Measurements from ENCODE around the gene MPPE1.
A peak's percentile ranks its signal among the peaks of the same experiment; 100 is the strongest.
"Not testable (repeated sequence)": the region's sequence is repeated elsewhere in the genome, so short reads cannot be mapped to it uniquely, and the experiment has no call there.

The MPPE1 gene, protein sequence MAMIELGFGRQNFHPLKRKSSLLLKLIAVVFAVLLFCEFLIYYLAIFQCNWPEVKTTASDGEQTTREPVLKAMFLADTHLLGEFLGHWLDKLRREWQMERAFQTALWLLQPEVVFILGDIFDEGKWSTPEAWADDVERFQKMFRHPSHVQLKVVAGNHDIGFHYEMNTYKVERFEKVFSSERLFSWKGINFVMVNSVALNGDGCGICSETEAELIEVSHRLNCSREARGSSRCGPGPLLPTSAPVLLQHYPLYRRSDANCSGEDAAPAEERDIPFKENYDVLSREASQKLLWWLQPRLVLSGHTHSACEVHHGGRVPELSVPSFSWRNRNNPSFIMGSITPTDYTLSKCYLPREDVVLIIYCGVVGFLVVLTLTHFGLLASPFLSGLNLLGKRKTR

DNA sequence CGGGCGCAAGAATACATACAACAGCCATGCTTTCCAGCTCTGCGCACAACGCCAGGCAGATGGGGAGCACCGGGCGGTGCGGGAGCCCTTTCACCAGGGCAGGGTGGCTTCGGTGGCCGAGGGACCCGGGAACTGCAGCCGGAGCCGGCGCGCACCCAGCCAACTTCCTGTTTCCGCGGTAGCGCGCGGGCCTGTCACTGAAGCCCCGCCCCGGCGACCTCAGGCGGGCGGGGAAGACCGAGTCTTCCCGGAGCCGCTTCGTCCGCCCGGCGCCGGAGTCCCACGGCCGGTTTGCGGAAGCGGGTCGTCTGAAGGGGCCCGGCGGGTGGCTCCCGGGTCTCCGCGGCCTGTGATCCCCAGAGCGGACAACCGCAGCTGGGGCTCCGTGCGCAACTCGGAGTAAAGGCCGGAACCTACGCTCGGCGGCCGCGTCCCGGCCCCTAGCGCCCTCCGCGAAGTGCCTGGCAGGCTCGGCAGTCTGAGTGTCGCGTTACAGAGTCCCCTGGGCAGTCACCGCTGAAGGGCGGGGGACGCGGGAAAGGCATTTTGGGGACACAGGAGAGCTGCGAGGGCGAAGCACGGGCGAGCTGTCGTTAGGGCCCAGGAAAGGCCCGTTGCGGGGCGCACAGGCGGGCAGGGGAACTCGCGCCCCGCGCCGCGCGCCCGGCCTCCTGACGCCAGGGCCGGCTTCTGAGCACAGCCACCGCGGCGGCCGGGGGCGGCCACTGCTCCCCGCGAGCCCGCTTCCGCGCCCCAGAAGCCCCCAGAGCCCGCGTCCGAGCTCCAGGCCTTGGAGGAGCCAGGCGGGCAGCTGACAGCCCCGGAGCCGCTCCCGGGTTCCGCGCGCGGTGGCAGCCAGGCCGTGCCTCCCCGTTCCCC lies at the start of gene MPPE1:
Gene MPPE1 (minus strand): TSS at position 136 of the 879 bp plus-strand sequence. CDS start 11,053 bp downstream, outside the sequence.
- peak; percentile 91 for DNase-seq

DNA sequence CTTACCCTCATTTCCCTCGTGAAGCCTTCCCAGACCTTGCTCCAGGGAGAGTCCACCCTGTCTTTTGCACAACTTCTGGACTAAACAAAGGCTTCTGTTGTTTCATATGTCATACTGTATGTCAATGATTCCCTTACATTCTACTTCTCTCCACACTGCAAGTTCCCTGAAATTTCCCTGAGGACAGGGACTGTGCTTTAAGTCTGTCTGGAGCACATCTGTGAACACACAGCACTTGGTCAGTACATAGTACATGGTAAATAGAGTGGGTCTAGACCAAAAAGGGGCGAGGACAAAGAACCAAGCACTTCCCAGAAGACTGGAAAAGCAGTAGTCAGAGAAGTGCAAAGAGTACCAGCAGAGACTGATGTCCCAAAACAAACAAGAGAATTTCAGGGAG lies 49.5 kb upstream of the MPPE1 start:
- no peak for DNase-seq

DNA sequence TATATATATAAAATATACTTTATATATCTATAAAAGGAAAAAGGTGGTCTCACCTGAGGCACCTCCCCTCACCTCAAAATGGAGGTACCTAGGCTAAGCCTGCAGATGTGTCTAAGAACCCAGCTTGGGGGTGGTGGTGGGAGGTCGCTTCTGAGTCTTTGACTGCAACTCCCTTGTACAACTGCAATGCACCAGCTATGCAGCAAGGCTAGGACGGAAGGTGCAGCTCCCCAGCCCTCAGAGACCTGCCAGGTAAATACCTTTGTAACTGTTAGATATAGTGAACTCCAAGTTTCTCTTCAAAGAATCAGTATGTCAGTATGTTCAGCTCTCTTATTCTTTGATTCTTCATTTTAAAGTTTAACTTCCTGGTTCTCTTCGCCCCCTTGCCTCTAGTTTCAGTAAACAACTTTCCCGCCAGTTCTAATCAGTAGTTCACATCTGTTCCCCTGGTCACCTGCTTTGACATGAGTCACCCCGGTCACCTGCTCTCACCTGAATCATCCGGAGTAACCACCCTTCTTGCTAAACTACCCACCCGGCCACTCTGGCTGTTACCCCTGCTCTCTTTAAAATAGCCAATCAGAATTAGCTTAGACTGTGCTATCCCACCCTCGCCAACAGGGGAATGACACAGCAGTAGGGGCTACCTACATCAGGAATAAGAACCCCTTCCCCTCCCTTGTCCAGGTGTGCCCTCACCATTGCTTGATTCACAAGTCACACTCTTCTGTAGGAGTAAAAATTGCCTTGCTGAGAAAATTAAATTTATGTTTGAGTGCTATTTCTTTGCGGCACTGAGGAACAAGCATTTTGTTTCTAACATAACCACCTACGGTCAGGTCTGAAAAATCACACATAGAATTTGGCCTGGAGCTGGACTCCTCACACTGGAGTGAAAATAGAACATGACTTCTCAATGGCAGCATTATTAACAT lies 48.5 kb upstream of the MPPE1 start:
- DNase-seq = no peak

DNA sequence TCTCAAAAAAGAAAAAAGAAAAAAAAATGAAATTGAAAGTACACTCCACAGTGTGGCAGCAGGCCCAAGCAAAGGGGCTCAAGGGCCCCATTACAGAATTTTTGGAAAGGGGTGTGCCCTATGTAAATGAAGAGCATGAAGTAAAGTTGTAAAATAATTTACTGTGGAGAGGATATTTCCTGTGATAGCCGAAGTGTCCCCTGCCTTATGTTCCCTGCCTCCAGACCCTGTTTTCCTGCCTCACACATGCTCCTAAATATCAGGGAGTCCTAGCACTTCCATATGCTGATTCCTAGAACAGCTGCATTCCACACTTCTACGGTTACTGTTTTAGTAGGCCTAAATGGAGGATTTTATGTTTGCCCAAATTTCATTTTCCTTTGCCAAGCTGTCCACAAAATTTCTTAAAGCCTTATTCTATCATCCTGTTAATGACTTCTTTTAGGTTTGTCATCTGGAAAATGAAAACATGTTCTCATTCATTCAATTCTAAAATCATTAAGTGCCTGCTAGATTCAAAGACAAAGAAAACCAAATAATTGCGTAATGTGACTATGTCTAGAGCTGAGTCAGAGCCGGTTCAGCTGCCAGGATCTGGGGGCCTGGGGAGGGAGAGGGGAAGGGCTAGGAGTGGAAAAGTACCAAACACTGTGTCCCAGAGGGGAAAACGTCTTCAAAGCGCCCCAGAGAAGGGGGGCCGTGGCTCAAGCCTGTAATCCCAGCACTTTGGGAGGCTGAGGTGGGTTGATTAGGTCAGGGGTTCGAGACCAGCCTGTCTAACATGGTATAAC lies 47.3 kb upstream of the MPPE1 start:
- no peak for DNase-seq

DNA sequence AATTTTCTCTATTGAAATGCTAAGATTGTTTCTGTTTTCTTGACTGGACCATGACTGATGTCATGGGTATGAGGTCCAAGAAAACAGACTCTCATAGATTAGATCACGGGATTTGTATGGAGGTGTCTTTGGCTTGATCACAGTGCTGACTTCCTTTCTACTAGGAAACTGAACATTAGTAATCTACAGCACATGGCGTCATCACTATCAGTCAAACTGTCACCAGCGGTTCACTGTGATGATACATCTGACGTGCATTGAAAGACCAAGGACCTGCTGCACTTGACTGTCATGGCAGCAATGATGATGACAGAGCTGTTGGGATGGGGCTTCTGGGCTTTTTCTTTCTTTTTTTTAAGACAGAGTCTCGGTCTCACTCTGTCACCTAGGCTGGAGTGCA lies 45.0 kb upstream of the MPPE1 start:
- DNase-seq = no peak

DNA sequence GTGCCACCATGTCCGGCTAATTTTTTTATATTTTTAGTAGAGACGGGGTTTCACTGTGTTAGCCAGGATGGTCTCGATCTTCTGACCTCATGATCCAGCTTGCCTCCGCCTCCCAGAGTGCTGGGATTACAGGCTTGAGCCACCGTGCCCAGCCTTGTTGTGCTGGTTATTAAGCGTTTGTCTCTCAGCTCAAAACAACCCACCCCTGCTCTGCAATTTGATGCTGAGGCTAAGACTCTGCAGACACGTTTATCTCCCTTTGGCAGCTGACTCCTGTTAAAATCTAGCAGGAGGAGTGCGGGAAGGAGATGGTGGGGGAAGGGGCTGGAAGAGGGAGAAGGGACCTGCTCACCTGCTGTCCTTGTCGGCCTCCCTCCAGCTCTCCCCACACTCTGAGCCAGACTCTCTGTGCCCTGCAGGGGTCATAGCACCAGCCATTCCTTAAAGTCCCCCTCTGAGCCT lies 43.3 kb upstream of the MPPE1 start:
- no peak for DNase-seq

DNA sequence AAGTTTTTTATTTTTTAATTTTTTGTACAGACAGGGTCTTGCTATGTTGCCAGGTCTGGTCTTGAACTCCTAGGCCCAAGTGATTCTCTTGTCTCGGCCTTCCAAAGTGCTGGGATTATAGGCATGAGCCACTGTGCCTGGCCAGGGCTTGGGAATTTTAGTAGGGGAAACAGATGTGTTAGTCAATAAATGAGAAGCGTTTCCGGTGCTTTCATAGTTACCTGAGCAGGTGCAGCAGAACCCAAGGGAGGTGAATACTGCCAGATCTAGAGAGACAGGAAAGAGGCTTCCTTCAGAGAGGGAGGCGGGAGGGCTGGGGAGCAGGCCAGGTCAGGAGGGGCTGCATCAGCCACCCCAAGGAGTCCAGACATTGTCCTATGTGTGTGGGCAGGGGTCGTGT lies 42.7 kb upstream of the MPPE1 start:
- no peak for DNase-seq

DNA sequence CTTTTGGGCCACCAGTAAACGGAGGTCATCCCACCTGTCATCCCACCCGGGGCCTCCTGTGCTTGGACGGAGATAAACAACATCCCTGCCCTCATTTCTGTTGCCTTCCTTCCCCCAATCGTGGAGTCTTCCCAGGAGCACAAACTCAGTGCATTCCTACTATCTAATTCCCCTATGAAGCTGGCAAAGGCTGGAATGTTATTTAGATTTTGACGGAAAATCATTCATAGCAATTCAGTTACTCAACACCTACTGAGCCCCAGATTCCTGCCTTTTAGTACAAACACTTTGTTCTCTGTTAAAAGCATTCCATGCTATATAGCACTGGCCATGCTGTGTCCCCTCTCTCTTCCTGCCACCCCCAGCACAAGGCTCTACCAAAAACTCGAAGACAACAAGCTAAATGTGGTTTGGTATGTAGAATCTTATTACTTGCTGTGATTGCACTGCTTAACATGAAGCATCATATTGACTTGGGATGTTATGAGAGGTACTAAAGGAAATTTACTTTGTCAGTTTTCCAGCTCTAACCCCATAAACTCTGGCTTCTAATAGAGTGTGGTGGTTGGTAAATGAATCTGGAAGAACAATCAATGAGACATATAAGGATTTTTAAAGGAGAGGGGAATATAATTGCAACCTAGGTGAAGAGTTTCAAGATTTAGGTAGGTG lies 40.9 kb upstream of the MPPE1 start:
- no peak for DNase-seq

DNA sequence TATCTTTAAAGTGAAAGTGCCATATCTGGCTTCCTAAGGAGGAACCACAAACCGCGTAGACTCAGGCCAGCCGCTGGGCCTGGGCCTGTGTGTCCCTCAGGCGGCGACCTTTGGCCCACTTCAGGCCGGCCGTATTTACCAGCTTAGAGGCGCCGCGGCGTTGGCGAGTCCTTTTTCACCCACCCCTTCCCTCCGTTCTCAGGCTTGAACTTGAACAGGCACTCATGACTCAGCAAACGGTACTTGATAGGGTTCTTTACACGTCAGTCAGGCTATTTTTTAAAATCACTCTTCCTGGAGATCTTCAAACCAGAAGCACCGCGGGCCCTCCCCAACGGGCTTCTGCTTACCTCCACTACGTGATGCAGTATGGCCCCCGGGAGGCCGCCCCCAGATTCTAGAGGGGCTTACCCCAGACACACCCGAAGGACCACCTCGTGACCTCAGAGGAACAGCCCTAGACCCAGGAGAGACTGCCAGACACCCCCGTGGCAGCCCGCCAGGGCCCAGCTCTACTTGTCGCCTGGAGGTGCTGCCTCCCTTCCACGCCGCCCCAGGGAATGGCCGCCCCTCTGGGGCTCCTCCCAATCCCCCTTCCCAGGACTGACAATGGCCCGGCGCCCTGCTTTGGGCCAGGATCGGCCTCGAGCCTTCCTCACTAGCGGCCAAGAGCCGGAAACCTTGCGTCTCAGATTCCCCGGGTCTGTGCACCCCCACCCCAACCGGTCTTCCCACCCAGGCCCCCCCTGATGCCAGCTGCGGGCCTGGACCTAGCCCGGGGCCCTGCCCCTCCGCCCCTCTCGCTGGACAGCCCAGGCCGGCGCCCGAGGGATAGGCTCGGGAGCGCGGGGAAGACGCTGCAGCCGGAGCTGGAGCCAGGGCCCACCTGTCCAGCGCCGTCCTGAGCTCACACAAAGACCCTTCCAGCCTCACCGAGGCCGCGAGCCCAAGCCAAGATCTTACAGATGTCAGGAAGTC lies 39.4 kb upstream of the MPPE1 start:
- DNase-seq = peak; percentile 75

DNA sequence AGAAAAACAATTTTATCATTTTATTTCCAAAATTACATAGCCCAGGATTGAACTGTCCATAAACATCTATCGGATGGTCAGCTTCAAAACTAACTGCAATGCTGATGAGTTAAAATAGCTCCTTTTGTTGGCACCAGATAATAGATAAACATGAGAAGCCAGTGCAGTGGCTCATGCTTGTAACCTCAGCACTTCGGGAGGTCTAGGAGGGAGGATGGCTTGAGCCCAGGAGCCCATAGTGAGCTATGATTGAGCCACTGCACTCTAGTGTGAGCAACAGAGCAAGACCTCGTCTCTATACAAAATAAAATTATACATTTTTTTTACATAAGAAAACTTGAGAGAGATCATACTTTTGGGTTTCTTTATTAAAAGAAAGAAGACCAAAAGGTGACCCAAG lies 38.6 kb upstream of the MPPE1 start:
- DNase-seq = no peak

DNA sequence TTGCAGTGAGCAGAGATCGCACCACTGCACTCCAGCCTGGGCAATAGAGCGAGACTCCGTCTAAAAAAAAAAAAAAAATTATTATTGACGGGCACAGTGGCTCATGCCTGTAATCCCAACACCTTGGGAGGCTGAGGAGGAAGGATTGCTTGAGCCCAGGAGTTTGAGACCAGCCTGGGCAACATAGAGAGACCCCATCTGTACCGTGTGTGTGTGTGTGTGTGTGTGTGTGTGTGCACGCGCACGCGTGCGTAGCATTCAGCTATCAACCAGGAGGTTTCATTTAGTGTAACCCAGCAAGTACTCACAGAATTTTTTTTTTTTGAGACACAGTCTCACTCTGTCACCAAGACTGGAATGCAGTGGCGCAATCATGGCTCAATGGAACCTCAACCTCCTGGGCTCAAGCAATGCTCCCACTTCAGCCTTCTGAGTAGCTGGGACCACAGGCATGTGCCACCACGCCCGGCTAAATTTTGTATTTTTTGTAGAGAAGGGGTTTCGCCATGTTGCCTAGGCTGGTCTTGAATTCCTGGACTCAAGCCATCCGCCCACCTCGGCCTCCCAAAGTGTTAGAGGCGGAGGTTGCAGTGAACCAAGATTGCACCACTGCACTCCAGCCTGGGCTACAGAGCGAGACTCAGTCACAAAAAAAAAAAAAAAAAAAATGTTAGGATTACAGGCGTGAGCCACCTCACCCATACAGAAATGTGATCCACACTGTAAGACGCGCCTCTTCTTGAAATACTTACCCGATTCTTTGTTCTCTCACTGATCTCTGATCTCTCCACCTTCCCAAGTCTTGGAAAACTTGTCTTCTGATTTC lies 37.9 kb upstream of the MPPE1 start:
- not testable (repeated sequence) for DNase-seq

DNA sequence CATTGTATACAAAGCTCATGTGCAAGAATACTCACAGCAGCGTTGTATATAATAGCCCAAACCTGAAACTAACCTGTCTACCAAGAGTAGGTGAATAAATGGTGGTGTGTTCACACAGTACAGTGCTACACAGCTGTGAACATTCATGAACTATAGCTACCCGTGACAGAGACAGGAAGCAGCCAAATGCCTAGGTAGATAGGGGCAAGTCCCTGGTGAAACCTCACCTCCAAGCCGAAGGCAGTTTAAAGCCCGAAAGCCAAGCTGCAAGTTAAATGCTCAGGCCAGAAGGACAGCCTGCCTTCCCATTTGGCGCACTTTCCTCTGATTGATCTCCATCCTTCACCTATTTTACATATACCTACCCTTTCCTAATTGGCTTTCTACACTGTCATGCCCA lies 36.7 kb upstream of the MPPE1 start:
- DNase-seq = no peak

DNA sequence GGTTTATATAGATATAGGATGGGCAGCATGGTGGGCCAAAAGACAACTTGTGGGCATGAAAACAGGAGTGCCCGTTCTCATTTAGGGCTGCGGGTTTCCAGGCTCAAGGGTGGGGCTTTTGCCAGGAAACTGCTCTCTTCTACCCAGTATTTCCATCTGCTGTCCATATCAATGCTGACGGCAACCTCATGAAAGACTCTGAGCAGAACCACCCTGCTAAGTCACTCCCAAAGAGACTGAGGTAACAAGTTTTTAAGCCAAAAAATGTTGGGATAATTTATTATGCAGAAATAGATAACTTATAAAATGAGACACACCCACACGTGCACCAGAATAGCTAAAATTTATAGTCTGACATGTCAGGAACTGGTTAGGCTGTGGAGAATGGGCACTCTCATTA lies 36.1 kb upstream of the MPPE1 start:
- no peak for DNase-seq

DNA sequence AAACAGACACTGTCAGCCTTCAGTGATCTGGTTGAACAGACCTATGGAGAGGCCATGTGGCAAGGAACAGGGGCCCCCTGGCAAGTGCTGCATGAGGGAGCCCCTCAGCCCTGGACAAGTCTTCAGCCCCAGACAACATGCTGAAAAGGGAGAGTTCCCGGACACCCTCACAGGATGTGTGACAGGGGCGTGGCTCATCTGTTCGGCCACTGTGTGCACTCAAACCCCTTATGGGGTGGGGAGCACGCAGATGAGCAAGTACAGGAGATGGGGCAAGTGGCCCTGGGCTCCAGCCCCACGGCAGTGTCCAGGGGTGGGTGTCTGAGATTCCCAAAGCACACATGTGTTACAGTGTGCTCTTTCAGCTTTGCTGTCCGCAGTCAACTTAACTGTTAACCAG lies 35.4 kb upstream of the MPPE1 start:
- no peak for DNase-seq

DNA sequence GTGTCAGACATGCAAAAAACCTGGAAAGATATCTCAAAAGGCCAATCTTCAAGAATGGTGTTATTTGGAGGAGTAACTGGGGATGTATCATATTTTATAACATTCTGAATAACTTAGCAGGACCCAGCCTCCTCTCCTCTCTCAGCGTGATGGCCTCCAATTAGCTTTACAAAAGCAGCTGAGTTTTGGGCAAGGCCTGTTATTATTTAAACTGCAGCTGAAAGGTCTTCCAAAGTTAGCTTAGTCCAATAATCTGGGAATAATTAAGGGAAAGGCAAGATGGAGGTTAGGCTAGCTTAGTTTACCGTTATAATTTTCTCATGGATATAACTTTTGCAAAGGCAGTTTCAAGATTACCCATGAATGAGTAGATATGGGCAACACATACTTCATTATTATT lies 32.8 kb upstream of the MPPE1 start:
- DNase-seq = no peak

DNA sequence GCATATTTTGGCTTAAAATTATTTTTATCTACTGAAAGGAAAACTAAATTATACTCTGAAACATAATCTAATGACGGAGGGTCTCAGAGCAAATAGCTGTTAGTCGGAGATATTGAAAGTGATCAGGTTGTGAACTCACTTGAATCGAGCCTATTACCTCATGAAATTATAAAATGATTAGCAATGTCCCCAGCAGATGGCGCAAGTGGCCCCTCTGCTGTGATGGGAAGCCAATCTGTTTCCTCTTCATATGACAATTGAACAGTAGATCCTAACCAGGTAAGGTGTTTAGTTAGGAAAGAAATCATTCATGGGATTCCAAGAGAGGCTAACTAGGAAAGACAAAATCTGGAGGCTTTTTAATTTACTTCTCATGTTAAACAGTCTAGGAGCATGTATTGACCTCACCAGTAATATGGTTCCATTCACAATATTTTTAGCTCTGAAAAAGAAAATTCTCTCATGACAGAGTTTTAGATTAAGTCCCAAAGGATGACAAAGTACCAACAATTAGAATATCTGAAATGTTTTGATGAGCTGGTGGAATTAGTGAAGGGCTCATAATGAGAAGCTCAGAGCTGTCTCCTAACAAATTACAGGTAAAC lies 29.9 kb upstream of the MPPE1 start:
- DNase-seq = peak; percentile 83

DNA sequence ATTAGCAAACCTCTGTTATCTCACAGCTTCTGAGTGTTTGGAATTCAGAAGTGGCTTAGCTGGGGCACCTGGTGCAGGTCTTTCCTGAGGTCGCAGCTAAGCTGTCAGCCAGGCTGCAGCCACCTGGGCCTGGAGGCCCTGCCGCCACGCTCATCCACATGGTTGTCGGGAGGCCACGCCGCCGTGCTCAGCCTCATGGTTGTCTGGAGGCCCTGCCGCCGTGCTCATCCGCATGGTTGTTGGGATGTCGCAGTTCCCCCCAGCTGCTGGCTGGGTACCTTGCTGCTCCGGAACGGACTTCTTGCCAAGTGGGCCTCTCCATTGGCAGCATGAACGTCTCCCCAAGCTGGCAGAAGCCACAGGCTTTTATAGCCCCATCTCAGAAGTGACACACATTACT lies 24.3 kb upstream of the MPPE1 start:
- DNase-seq = no peak

DNA sequence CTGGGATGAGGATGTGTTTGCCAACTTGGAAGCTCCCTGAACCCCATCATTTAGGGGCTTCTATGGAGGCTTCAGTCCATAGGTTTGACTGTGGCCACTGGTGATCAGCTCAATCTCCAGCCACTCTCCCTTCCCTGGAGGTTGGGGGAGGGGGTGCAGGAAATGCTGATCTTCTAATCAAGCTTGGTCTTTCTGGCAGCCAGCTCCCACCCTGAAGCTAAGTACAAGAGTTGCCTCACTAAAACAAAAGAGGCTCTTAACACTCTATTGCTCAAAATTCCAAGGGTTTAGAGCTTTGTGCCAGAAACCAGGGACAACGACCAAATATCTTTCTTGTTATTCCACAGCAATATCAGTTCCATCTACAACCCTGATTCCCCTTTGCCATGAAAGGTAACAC lies 19.4 kb upstream of the MPPE1 start:
- no peak for DNase-seq
